GM23338 (cell line): ENCODE results near the gene ZNF260.
"Not testable (repeated sequence)": the region's sequence is repeated elsewhere in the genome, so short reads cannot be mapped to it uniquely, and the experiment has no call there.

Experiments
- CREB1 ChIP-seq: fragments of 250-450 bp; sonication (Bioruptor Pico); IDR thresholded peaks from 2 replicates; pipeline ENCODE4 v1.5.0; 2020; ENCODE audit warnings: low read depth, mild to moderate bottlenecking, moderate library complexity
- EZH2 ChIP-seq: fragments of 200-600 bp; sonication (generic); IDR thresholded peaks from one replicate; pipeline ENCODE4 v1.8.0; 2017; ENCODE audit warnings: antibody characterized with exemption, mild to moderate bottlenecking, low read depth; ENCODE audit not compliant: unreplicated experiment
- EZH2phosphoT487 ChIP-seq: fragments of 200-600 bp; sonication (generic); IDR thresholded peaks from one replicate; pipeline ENCODE4 v1.8.1; 2018; ENCODE audit warnings: antibody characterized with exemption; ENCODE audit not compliant: unreplicated experiment
- JUNB ChIP-seq: IDR thresholded peaks from one replicate; pipeline ENCODE4 v1.6.1; 2016; ENCODE audit warnings: antibody characterized with exemption; ENCODE audit not compliant: unreplicated experiment
- NANOG ChIP-seq: IDR thresholded peaks from 2 replicates; pipeline ENCODE4 v1.6.1; 2016; ENCODE audit warnings: antibody characterized with exemption, borderline replicate concordance
- POLR2AphosphoS5 ChIP-seq: IDR thresholded peaks from 2 replicates; pipeline ENCODE4 v1.6.1; 2016; ENCODE audit warnings: antibody characterized with exemption, low read depth
- STAT1 ChIP-seq: IDR thresholded peaks from one replicate; pipeline ENCODE4 v1.6.1; 2016; ENCODE audit warnings: antibody characterized with exemption; ENCODE audit not compliant: unreplicated experiment
- TF ChIP-seq, protein P1 (sequence below), 2 experiments: fragments of 200-600 bp in 1 of 2; sonication (generic) in 1 of 2; conservative IDR thresholded peaks; 2 replicates each; pipeline versions ENCODE4 v1.5.1 to v1.6.1; 2016 to 2017; ENCODE audit warnings: antibody characterized with exemption in 2 of 2, low read depth in 2 of 2, mild to moderate bottlenecking in 2 of 2, moderate library complexity in 1 of 2
- TF ChIP-seq, protein P2 (sequence below): IDR thresholded peaks from one replicate; pipeline ENCODE4 v1.6.1; 2018; ENCODE audit warnings: antibody characterized with exemption; ENCODE audit not compliant: unreplicated experiment
- TF ChIP-seq, protein P3 (sequence below): IDR thresholded peaks from 2 replicates; pipeline ENCODE4 v1.6.1; 2016; ENCODE audit warnings: antibody characterized with exemption

DNA sequence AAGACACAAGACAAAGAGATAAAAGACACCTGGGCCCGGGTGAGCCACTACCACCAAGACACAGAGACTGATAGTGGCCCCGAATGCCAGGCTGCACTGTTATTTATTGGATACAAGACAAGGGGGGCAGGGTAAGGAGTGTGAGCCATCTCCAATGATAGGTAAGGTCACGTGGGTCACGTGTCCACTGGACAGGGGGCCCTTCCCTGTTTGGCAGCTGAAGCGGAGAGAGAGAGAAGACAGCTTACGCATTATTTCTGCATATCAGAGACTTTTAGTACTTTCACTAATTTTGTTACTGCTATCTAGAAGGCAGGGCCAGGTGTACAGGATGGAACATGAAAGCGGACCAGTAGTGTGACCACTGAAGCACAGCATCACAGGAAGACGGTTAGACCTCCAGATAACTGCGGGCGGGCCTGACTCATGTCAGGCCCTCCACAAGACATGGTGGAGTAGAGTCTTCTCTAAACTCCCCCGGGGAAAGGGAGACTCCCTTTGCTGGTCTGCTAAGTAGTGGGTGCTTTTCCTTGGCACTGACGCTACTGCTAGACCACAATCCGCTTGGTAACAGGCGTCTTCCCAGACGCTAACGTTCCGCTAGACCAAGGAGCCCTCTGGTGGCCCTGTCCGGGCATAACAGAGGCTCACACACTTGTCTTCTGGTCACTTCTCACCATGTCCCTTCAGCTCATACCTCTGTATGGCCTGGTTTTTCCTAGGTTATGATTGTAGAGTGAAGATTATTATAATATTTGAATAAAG is 35.2 kb downstream of the ZNF260 start:
- TF ChIP-seq EZH2, POLR2AphosphoS5, NANOG, CREB1, EZH2phosphoT487, STAT1, JUNB: not testable (repeated sequence)
- TF ChIP-seq, protein P1, sequence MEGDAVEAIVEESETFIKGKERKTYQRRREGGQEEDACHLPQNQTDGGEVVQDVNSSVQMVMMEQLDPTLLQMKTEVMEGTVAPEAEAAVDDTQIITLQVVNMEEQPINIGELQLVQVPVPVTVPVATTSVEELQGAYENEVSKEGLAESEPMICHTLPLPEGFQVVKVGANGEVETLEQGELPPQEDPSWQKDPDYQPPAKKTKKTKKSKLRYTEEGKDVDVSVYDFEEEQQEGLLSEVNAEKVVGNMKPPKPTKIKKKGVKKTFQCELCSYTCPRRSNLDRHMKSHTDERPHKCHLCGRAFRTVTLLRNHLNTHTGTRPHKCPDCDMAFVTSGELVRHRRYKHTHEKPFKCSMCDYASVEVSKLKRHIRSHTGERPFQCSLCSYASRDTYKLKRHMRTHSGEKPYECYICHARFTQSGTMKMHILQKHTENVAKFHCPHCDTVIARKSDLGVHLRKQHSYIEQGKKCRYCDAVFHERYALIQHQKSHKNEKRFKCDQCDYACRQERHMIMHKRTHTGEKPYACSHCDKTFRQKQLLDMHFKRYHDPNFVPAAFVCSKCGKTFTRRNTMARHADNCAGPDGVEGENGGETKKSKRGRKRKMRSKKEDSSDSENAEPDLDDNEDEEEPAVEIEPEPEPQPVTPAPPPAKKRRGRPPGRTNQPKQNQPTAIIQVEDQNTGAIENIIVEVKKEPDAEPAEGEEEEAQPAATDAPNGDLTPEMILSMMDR (conservative IDR thresholded peaks at IDR 0.05; ENCODE audit: low read depth in 2 of 2), result peak; percentile 62 to 86
- TF ChIP-seq, protein P2, sequence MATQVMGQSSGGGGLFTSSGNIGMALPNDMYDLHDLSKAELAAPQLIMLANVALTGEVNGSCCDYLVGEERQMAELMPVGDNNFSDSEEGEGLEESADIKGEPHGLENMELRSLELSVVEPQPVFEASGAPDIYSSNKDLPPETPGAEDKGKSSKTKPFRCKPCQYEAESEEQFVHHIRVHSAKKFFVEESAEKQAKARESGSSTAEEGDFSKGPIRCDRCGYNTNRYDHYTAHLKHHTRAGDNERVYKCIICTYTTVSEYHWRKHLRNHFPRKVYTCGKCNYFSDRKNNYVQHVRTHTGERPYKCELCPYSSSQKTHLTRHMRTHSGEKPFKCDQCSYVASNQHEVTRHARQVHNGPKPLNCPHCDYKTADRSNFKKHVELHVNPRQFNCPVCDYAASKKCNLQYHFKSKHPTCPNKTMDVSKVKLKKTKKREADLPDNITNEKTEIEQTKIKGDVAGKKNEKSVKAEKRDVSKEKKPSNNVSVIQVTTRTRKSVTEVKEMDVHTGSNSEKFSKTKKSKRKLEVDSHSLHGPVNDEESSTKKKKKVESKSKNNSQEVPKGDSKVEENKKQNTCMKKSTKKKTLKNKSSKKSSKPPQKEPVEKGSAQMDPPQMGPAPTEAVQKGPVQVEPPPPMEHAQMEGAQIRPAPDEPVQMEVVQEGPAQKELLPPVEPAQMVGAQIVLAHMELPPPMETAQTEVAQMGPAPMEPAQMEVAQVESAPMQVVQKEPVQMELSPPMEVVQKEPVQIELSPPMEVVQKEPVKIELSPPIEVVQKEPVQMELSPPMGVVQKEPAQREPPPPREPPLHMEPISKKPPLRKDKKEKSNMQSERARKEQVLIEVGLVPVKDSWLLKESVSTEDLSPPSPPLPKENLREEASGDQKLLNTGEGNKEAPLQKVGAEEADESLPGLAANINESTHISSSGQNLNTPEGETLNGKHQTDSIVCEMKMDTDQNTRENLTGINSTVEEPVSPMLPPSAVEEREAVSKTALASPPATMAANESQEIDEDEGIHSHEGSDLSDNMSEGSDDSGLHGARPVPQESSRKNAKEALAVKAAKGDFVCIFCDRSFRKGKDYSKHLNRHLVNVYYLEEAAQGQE, result not testable (repeated sequence)
- TF ChIP-seq, protein P3, sequence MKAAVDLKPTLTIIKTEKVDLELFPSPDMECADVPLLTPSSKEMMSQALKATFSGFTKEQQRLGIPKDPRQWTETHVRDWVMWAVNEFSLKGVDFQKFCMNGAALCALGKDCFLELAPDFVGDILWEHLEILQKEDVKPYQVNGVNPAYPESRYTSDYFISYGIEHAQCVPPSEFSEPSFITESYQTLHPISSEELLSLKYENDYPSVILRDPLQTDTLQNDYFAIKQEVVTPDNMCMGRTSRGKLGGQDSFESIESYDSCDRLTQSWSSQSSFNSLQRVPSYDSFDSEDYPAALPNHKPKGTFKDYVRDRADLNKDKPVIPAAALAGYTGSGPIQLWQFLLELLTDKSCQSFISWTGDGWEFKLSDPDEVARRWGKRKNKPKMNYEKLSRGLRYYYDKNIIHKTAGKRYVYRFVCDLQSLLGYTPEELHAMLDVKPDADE, result not testable (repeated sequence)
